Sigmoid colon (tissue), 4 donors: ENCODE data around the gene TMEM229B.

ENCODE experiments used
- POLR2A ChIP-seq, 2 donors: fragments of 450-650 bp; IDR thresholded peaks; one replicate each; pipeline ENCODE4 v1.6.1; 2016; ENCODE audit warnings: antibody characterized with exemption in 2 of 2, mild to moderate bottlenecking in 2 of 2, moderate library complexity in 2 of 2
- POLR2AphosphoS5 ChIP-seq, 4 donors: sonication (generic); formaldehyde crosslinking; IDR thresholded peaks; one replicate each; pipeline ENCODE4 v1.6.1; 2017; ENCODE audit warnings: antibody characterized with exemption in 4 of 4
- TF ChIP-seq, protein P1 (sequence below), 4 experiments: fragments of 450-650 bp in 3 of 4; fragments of 200-600 bp in 1 of 4; IDR thresholded peaks; one replicate each; pipeline ENCODE4 v1.5.1; 2016 to 2019; ENCODE audit warnings: antibody characterized with exemption in 4 of 4, mild to moderate bottlenecking in 3 of 4, moderate library complexity in 2 of 4

DNA sequence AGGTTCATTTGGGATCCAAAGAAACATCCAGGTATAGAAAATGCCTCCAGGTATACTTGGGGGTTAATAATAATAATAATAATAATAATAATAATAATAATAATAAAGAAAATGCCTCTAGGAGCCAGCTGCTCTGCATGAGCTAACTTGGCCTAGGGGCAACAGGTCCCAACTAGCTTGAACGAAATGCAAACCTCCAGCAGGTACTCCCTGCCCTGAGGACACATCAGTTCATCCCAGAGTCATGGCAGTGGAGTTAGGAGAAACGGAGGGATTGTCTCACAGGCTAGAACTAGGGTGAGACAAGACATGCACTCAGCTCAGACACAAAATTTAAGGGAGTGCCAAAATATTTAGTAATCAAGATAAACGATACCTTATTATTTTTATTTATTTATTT is 12.5 kb upstream of the TMEM229B start:
- TF ChIP-seq, protein P1, sequence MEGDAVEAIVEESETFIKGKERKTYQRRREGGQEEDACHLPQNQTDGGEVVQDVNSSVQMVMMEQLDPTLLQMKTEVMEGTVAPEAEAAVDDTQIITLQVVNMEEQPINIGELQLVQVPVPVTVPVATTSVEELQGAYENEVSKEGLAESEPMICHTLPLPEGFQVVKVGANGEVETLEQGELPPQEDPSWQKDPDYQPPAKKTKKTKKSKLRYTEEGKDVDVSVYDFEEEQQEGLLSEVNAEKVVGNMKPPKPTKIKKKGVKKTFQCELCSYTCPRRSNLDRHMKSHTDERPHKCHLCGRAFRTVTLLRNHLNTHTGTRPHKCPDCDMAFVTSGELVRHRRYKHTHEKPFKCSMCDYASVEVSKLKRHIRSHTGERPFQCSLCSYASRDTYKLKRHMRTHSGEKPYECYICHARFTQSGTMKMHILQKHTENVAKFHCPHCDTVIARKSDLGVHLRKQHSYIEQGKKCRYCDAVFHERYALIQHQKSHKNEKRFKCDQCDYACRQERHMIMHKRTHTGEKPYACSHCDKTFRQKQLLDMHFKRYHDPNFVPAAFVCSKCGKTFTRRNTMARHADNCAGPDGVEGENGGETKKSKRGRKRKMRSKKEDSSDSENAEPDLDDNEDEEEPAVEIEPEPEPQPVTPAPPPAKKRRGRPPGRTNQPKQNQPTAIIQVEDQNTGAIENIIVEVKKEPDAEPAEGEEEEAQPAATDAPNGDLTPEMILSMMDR (IDR thresholded peaks at IDR 0.05) = no peak
- TF ChIP-seq POLR2AphosphoS5 (IDR thresholded peaks at IDR 0.05) (no peak), POLR2A (IDR thresholded peaks at IDR 0.05) (no peak)
